Upper lobe of right lung (tissue), 1 donor: Measurements from ENCODE around the gene FFAR3. TPM values are rescaled to one million over a fixed set of nuclear protein-coding genes. Genes with fewer than 3 reads are reported as not detected.

Source experiments
- ATAC-seq: fragments of 200-7000 bp; cut with Tn5 transposase; one replicate; pipeline ENCODE4 v1.9.1; 2020; ENCODE audit warnings: mild to moderate bottlenecking, moderate library complexity
- DNase-seq: peaks from one replicate; pipeline ENCODE4 v3.0.0-alpha.2; 2020
- H3K27ac ChIP-seq: fragments of 200-600 bp; one replicate; pipeline ENCODE4 v1.8.0; 2022
- H3K27me3 ChIP-seq: fragments of 200-600 bp; one replicate; pipeline ENCODE4 v1.8.0; 2022; ENCODE audit warnings: mild to moderate bottlenecking
- H3K36me3 ChIP-seq: fragments of 200-600 bp; one replicate; pipeline ENCODE4 v1.8.0; 2022
- H3K4me1 ChIP-seq: fragments of 200-600 bp; one replicate; pipeline ENCODE4 v1.8.0; 2022
- H3K4me3 ChIP-seq: fragments of 200-600 bp; one replicate; pipeline ENCODE4 v1.8.0; 2022; ENCODE audit warnings: mild to moderate bottlenecking
- H3K9me3 ChIP-seq: fragments of 200-600 bp; one replicate; pipeline ENCODE4 v1.8.0; 2022
- CTCF ChIP-seq: fragments of 200-600 bp; IDR thresholded peaks from one replicate; pipeline ENCODE4 v1.8.0; 2022; ENCODE audit warnings: antibody characterized with exemption
- intact Hi-C: fragments of 100-400 bp; cut with DNase I; formaldehyde crosslinking; loops from one replicate; pipeline ENCODE4 v1.11.0; 2022
- total RNA-seq: library from RNA; stranded (reverse); fragmentation: NEBNext Ultra II Directional; extraction: Animal tissue kit (Norgen Biotek cat#: 25700); gene quantifications from one replicate; pipeline ENCODE4 v1.2.1, GENCODE V29; 2021
- donor health status: DM: no; HTN: yes; CAD: no; lungs with severe emphysema.

FFAR3 gene
- total RNA-seq, 1 donor from 2014 or later: not detected

DNA sequence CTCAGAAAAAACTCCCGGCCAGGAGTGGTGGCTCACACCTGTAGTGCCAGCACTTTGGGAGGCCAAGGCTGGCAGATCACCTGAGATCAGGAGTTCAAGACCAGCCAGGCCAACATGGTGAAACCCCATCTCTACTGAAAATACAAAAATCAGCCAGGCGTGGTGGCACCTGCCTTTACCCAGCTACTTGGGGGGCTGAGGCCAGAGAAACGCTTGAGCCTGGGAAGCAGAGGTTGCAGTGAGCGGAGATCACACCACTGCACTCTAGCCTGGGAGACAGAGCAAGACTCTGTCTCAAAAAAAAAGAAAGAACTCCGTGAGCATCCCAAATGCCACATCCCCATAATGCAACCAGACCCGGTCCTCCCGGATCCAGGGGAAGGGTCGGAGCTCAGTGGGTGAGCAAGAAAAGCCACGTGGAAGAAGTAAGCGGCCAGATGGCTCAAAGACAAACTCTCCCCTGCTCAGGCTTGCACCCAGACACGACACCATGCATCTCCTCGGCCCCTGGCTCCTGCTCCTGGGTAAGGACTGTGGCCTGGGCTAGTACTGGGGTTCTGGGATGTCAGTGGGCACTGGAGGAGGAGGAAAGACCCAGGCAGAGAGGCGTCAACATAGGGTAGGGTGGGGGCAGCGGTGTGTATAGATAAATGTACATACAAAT lies 26.6 kb upstream of the FFAR3 start:
- no peak overlapping the region for H3K27ac ChIP-seq
- H3K27me3 ChIP-seq: peaks cover 17% of the 10 kb centered on the region
- H3K9me3 ChIP-seq: no peaks in the 10 kb centered on the region
- H3K36me3 ChIP-seq: no peaks in the 10 kb centered on the region
- ATAC-seq (no peak), DNase-seq (no peak)
- no peak overlapping the region for H3K4me3 ChIP-seq
- intact Hi-C loops: no loop called here
- no peaks in the 10 kb centered on the region for H3K4me1 ChIP-seq
- no peak for TF ChIP-seq CTCF

- Histone ChIP-seq H3K36me3 (no peaks in the 10 kb centered on the region), H3K27me3 (peaks cover 17% of the 10 kb centered on the region), H3K4me1 (no peaks in the 10 kb centered on the region), H3K4me3 (no peak overlapping the region), H3K27ac (no peak overlapping the region), H3K9me3 (no peaks in the 10 kb centered on the region)
- TF ChIP-seq CTCF: no peak
- intact Hi-C loops: no loop called here
- DNase-seq: no peak
- ATAC-seq: no peak
Observed at GRCh38 chr19:35332817-35333216, 25.4 kb upstream of the FFAR3 start.

GRCh38 chr19:35334144-35334753 lies 24.0 kb upstream of the FFAR3 start:
- DNase-seq (no peak), ATAC-seq (no peak)
- peaks cover 17% of the 10 kb centered on the region for H3K27me3 ChIP-seq
- intact Hi-C loops: no loop called here
- H3K9me3 ChIP-seq: no peaks in the 10 kb centered on the region
- no peaks in the 10 kb centered on the region for H3K4me1 ChIP-seq
- no peaks in the 10 kb centered on the region for H3K36me3 ChIP-seq
- no peak for TF ChIP-seq CTCF
- no peak overlapping the region for H3K4me3 ChIP-seq
- H3K27ac ChIP-seq: no peak overlapping the region

DNA sequence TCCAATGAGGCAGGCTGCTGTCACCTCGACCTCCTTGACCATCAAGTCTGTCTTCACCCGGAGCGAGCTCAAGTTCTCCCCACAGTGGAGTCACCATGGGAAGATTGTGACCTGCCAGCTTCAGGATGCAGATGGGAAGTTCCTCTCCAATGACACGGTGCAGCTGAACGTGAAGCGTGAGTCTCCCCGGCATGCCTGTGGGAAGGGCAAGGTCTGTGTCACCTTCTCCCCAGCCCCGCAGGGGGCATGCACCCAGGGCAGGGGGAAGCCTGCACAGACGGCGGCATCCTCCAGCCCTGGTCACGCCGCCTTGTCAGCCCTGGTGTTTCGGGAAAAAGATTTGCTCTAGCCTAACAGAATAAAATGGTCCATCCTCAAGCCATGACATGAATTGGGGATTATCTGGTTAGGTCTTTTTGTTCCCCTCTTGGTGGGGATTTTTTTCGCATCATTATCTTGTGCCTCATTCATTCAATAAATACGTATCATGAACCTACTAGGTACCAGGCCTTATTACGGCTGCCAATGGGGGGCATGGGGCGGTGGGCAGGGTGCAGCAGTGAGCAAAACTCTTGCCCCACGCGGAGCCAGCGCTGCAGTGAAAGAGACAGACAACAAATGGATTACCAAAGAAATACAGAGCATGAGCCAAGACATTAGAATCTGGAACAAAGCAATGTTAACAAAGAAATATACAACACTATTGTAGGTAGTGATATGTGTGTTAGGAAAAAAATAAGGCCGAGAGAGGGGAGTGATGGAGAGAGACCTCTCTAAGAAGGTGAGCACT lies 21.9 kb upstream of the FFAR3 start:
- no peak for ATAC-seq
- Histone ChIP-seq H3K9me3 (no peaks in the 10 kb centered on the region), H3K4me1 (no peaks in the 10 kb centered on the region), H3K27me3 (peaks cover 8% of the 10 kb centered on the region), H3K36me3 (no peaks in the 10 kb centered on the region), H3K4me3 (no peak overlapping the region), H3K27ac (no peak overlapping the region)
- TF ChIP-seq CTCF: no peak
- DNase-seq: no peak
- intact Hi-C loops: no loop called here

GRCh38 chr19:35337097-35337983 lies 20.9 kb upstream of the FFAR3 start:
- Histone ChIP-seq H3K4me3 (no peak overlapping the region), H3K27ac (no peak overlapping the region), H3K9me3 (no peaks in the 10 kb centered on the region), H3K36me3 (no peaks in the 10 kb centered on the region), H3K4me1 (no peaks in the 10 kb centered on the region), H3K27me3 (peaks cover 7% of the 10 kb centered on the region)
- no peak for DNase-seq
- intact Hi-C loops: no loop called here
- no peak for TF ChIP-seq CTCF
- peak; percentile 31 for ATAC-seq
